Thyroid gland (tissue), 4 donors: ENCODE data around the gene CCM2.

Experiments used
- POLR2A ChIP-seq, 2 donors: fragments of 450-650 bp; IDR thresholded peaks; one replicate each; pipeline ENCODE4 v1.6.1; 2017; ENCODE audit warnings: antibody characterized with exemption in 2 of 2, mild to moderate bottlenecking in 2 of 2, moderate library complexity in 1 of 2
- TF ChIP-seq, protein P1 (sequence below), 6 experiments: fragments of 200-600 bp in 3 of 6; fragments of 450-650 bp in 3 of 6; sonication (generic) in 3 of 6; IDR thresholded peaks; one replicate each; pipeline ENCODE4 v1.5.1; 2016 to 2019; ENCODE audit warnings: antibody characterized with exemption in 6 of 6, mild to moderate bottlenecking in 2 of 6, inconsistent platforms in 1 of 6, moderate library complexity in 1 of 6

DNA sequence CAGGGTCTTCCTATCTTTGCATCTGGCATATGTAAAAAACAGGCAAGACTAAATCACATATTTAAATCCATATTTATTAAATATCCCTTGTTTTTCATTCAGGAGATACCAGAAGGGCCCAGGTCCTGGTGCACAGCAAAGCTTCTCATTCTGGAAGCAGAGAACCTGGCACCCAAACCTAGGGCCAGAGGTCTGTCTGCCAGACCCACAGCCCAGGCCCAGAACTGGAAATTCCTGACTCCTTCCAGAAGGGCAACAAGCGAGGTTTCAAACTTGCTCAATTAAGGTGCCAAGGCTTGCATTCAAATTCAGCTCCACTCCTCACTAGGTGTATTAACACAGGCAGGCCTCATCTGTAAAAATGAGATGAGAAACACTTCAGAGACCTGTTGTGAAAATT is 17.0 kb upstream of the CCM2 start:
- TF ChIP-seq, protein P1, sequence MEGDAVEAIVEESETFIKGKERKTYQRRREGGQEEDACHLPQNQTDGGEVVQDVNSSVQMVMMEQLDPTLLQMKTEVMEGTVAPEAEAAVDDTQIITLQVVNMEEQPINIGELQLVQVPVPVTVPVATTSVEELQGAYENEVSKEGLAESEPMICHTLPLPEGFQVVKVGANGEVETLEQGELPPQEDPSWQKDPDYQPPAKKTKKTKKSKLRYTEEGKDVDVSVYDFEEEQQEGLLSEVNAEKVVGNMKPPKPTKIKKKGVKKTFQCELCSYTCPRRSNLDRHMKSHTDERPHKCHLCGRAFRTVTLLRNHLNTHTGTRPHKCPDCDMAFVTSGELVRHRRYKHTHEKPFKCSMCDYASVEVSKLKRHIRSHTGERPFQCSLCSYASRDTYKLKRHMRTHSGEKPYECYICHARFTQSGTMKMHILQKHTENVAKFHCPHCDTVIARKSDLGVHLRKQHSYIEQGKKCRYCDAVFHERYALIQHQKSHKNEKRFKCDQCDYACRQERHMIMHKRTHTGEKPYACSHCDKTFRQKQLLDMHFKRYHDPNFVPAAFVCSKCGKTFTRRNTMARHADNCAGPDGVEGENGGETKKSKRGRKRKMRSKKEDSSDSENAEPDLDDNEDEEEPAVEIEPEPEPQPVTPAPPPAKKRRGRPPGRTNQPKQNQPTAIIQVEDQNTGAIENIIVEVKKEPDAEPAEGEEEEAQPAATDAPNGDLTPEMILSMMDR (IDR thresholded peaks at IDR 0.05): no peak
- no peak for TF ChIP-seq POLR2A (IDR thresholded peaks at IDR 0.05)
